GM12878 (cell line): ENCODE data around the gene LSP1. TPM values are rescaled to one million over a fixed set of nuclear protein-coding genes. Genes with fewer than 3 reads are reported as not detected.

ENCODE experiments used
- ATAC-seq: fragments of 200-7000 bp; cut with Tn5 transposase; 3 replicates; pipeline ENCODE4 v1.9.1; 2020; ENCODE audit warnings: mild to moderate bottlenecking, moderate library complexity
- BruUV-seq: library from RNA; stranded (reverse); fragments of 400-500 nt; replicated peaks from 2 replicates; lab custom pipeline; 2021; lab: Mats Ljungman, UMichigan
- CTCF ChIA-PET: fragments of 300-600 bp; sonication (Branson Sonifier 250); formaldehyde crosslinking; extraction: SDS; loops from one replicate; lab custom pipeline; 2021; ENCODE audit warnings: inconsistent platforms; lab: Yijun Ruan, JAX
- POLR2A ChIA-PET: fragments of 350-600 bp; formaldehyde crosslinking; extraction: SDS; loops from one replicate; lab custom pipeline; 2021; ENCODE audit warnings: inconsistent platforms; lab: Charles Lee
- RAD21 ChIA-PET: fragments of 300-600 bp; sonication (Branson Sonifier 250); formaldehyde crosslinking; loops from one replicate; lab custom pipeline; 2023; ENCODE audit warnings: antibody characterized with exemption; ENCODE audit not compliant: unreplicated experiment; lab: Charles Lee
- SMC1A ChIA-PET: fragments of 300-600 bp; sonication (Branson Sonifier 250); formaldehyde crosslinking; loops from one replicate; lab custom pipeline; 2023; ENCODE audit not compliant: unreplicated experiment, uncharacterized antibody; lab: Charles Lee
- DNase-seq: peaks from one replicate; pipeline ENCODE4 v3.0.0-alpha.2; 2011; ENCODE audit warnings: low read depth, low spot score
- FAIRE-seq: peaks from 3 replicates; lab custom pipeline; 2011; peaks lifted over from hg19 to GRCh38; lab: Jason Lieb, UNC
- H2AFZ ChIP-seq: 2 replicates; pipeline ENCODE4 v1.6.0; 2011; ENCODE audit warnings: low read depth, low read length, control low read depth; ENCODE audit not compliant: control insufficient read depth
- H3K27ac ChIP-seq: 2 replicates; pipeline ENCODE4 v1.5.1; 2011; ENCODE audit warnings: control low read depth; ENCODE audit not compliant: control insufficient read depth, insufficient read depth
- H3K27me3 ChIP-seq, 2 experiments: replicated peaks in 1 of 2; 2 replicates each; pipeline versions ENCODE4 v1.6.0 to v1.6.1; 2011; ENCODE audit warnings: low read length in 1 of 2; ENCODE audit not compliant: control insufficient read depth in 2 of 2, insufficient read depth in 2 of 2
- H3K36me3 ChIP-seq, 2 experiments: 2 replicates each; pipeline ENCODE4 v1.5.1; 2011; ENCODE audit warnings: low read length in 1 of 2; ENCODE audit not compliant: control insufficient read depth in 2 of 2, insufficient read depth in 2 of 2
- H3K4me1 ChIP-seq: 2 replicates; pipeline ENCODE4 v1.6.1; 2011; ENCODE audit warnings: mild to moderate bottlenecking, low read length, moderate library complexity, mixed read lengths; ENCODE audit not compliant: control insufficient read depth, insufficient read depth
- H3K4me2 ChIP-seq: 2 replicates; pipeline ENCODE4 v1.6.0; 2011; ENCODE audit warnings: control low read depth; ENCODE audit not compliant: control insufficient read depth, insufficient read depth
- H3K4me3 ChIP-seq: fragments of 200-600 bp; sonication (generic); 2 replicates; pipeline ENCODE4 v1.5.1; 2016
- H3K79me2 ChIP-seq: 2 replicates; pipeline ENCODE4 v1.6.0; 2011; ENCODE audit warnings: low read length; ENCODE audit not compliant: control insufficient read depth, insufficient read depth
- H3K9ac ChIP-seq: 2 replicates; pipeline ENCODE4 v1.8.0; 2011; ENCODE audit warnings: low read length, control low read depth, mixed read lengths; ENCODE audit not compliant: control insufficient read depth, insufficient read depth
- H3K9me3 ChIP-seq: replicated peaks from 3 replicates; pipeline ENCODE4 v1.5.1; 2011; ENCODE audit warnings: mild to moderate bottlenecking, low read length; ENCODE audit not compliant: control insufficient read depth, insufficient read depth
- H4K20me1 ChIP-seq: 2 replicates; pipeline ENCODE4 v1.6.0; 2011; ENCODE audit not compliant: control insufficient read depth, insufficient read depth
- ATF7 ChIP-seq: fragments of 450-650 bp; IDR thresholded peaks from 2 replicates; pipeline ENCODE4 v1.6.1; 2016; ENCODE audit warnings: low read depth, mild to moderate bottlenecking
- HDAC6 ChIP-seq: fragments of 200-600 bp; sonication (generic); IDR thresholded peaks from one replicate; pipeline ENCODE4 v1.8.0; 2017; ENCODE audit warnings: antibody characterized with exemption; ENCODE audit not compliant: unreplicated experiment
- POLR2A ChIP-seq: IDR thresholded peaks from 2 replicates; pipeline ENCODE4 v1.6.1; 2011; ENCODE audit warnings: low read depth, mild to moderate bottlenecking, low read length
- POLR2AphosphoS5 ChIP-seq: IDR thresholded peaks from 2 replicates; pipeline ENCODE4 v1.6.1; 2011; ENCODE audit warnings: mild to moderate bottlenecking, low read length, inconsistent platforms
- SMC3 ChIP-seq: IDR thresholded peaks from 2 replicates; pipeline ENCODE4 v1.6.1; 2011; ENCODE audit warnings: low read length, improper control_type of control experiment, borderline replicate concordance
- TBL1XR1 ChIP-seq: IDR thresholded peaks from 2 replicates; pipeline ENCODE4 v1.6.1; 2012; ENCODE audit warnings: low read depth, low read length, improper control_type of control experiment
- WGBS: methylation state at CpG from one replicate; pipeline ENCODE4 v1.1.6; 2016; ENCODE audit warnings: low lambda C conversion rate; ENCODE audit not compliant: insufficient replicate concordance, insufficient coverage; ENCODE audit errors: missing lambda C conversion rate; 5-methylcytosine and 5-hydroxymethylcytosine counted together
- in situ Hi-C: fragments of 300-500 bp; cut with MboI; formaldehyde crosslinking; loops from 9 replicates; pipeline ENCODE4 v1.14.3; 2018; ENCODE audit warnings: mixed read lengths
- intact Hi-C: fragments of 100-400 bp; cut with micrococcal nuclease; formaldehyde crosslinking; loops from one replicate; pipeline ENCODE4 v1.14.2; 2022; ENCODE audit not compliant: unreplicated experiment
- polyA plus RNA-seq, 11 experiments: library from polyadenylated mRNA; depleted of rRNA in 4 of 11; unstranded in 6 of 11; stranded (reverse) in 5 of 11; fragments of >200 nt; fragmentation: Nextera tagmentation in 4 of 11; fragmentation: Illumina TruSeq in 1 of 11; extraction: Ambion mirVana in 4 of 11; extraction: Trizol in 1 of 11; gene quantifications; 1 replicate in 1 of 11; 2 replicates in 10 of 11; pipeline versions ENCODE4 v1.2.1 to v1.2.3, GENCODE V29; 2011 to 2016; ENCODE audit warnings: inconsistent platforms in 2 of 11, missing spikeins in 2 of 11, low read depth in 1 of 11
- total RNA-seq, 4 experiments: library from RNA; depleted of rRNA in 3 of 4; stranded (reverse); fragments of >200 nt in 3 of 4; fragmentation: Illumina TruSeq in 1 of 4; extraction: Trizol in 1 of 4; gene quantifications; 2 replicates each; pipeline versions ENCODE4 v1.2.1 to v1.2.3, GENCODE V29; 2013 to 2021

LSP1 gene
- total and polyA plus RNA-seq, 10 of the 15 experiments (the other 5 are each of a cell fraction or from before 2014, with no cell fraction given), result 19.2 to 488 (median 369) TPM

GRCh38 chr11:1858576-1858975 is 5.7 kb downstream of the LSP1 start:
- FAIRE-seq, result no peak
- Histone ChIP-seq H3K4me2 (no peak overlapping the region), H3K79me2 (peaks cover 90% of the 10 kb centered on the region), H2AFZ (no peak overlapping the region), H3K4me1 (peaks cover 26% of the 10 kb centered on the region), H3K27ac (no peak overlapping the region), H3K9me3 (no peaks in the 10 kb centered on the region), H3K27me3 (no peaks in the 10 kb centered on the region), H3K36me3 (peaks cover 5% of the 10 kb centered on the region in 2 experiments; a peak in 3 of 4 replicates)
- no peak for ATAC-seq
- intact Hi-C loops, result no loop called here
- no peak for DNase-seq
- CTCF ChIA-PET, result no interaction called here
- in situ Hi-C loops, result loop anchor here (10.0 kb wide), 1 partner anchor 1014 kb away; the partner anchor contains the start of genes POLR2L and TSPAN4
- BruUV-seq, result no TSS peak
- RAD21 ChIA-PET, result no interaction called here
- TF ChIP-seq POLR2AphosphoS5 (0 out of 2 replicates have a peak, but pooled peaks have one; percentile 55), HDAC6 (no peak), ATF7 (no peak), TBL1XR1 (no peak), POLR2A (peak; percentile 46)
- TF ChIP-seq, all 136 proteins: peak for 2
- Histone ChIP-seq H3K4me3 (no peak overlapping the region), H4K20me1 (peaks cover 26% of the 10 kb centered on the region), H3K9ac (no peak overlapping the region)
- 99% methylated on average over 7 of the region's 7 CpGs for WGBS
- POLR2A ChIA-PET, result no interaction called here
- SMC1A ChIA-PET, result no interaction called here

DNA sequence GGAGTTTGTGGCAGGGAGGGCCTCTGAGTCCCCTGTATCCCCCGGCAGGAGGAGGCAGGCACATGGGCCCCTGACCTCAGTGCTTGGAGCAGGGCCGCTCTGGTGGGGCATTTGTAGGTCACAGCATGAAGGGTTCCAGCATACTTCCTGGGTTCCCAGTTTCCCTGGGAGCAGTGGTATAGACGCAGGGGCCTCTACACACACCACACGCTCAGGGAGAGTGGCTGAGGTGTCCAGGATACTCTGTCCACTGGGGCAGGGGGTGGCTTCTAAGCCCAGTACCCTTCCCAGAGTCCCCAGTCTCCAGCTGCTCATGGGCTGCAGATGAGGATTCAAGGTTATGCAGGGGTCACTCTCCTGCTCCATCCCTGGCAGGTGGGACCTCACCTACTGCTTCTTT is 6.1 kb downstream of the LSP1 start:
- RAD21 ChIA-PET, result no interaction called here
- H3K4me3 ChIP-seq, result no peak overlapping the region
- POLR2A ChIA-PET, result no interaction called here
- SMC1A ChIA-PET, result no interaction called here
- BruUV-seq, result no TSS peak
- H2AFZ ChIP-seq, result no peak overlapping the region
- peak overlapping the region; percentile 1; the same call in 1 of the 2 replicates for H3K4me2 ChIP-seq
- peaks cover 5 to 6% of the 10 kb centered on the region in 2 experiments; a peak in 3 of 4 replicates for H3K36me3 ChIP-seq
- no peak for FAIRE-seq
- TF ChIP-seq POLR2AphosphoS5 (peak; percentile 10; the same call in 1 of the 2 replicates), SMC3 (no peak)
- CTCF ChIA-PET, result interaction anchor here (2.1 kb wide), 1 partner anchor 9 kb away, joined by 4 read pairs; no protein-coding TSS in a partner anchor
- in situ Hi-C loops, result loop anchor here (10.0 kb wide), 1 partner anchor 1014 kb away; the partner anchor contains the start of genes POLR2L and TSPAN4
- peaks cover 88% of the 10 kb centered on the region for H3K79me2 ChIP-seq
- no peaks in the 10 kb centered on the region for H3K9me3 ChIP-seq
- no peak overlapping the region for H3K9ac ChIP-seq
- H3K27me3 ChIP-seq, result no peaks in the 10 kb centered on the region
- 78% methylated on average over 4 of the region's 4 CpGs for WGBS
- no peak for ATAC-seq
- DNase-seq, result no peak
- H3K4me1 ChIP-seq, result peaks cover 26% of the 10 kb centered on the region
- H3K27ac ChIP-seq, result no peak overlapping the region
- intact Hi-C loops, result no loop called here
- peaks cover 26% of the 10 kb centered on the region for H4K20me1 ChIP-seq
